Hematopoietic multipotent progenitor cell (in vitro differentiated cells): Measurements from ENCODE around the gene KLHL6. TPM values are rescaled to one million over a fixed set of nuclear protein-coding genes. Genes with fewer than 3 reads are reported as not detected.
A peak's percentile ranks its signal among the peaks of the same experiment; 100 is the strongest.

Experiments used
- DNase-seq, 3 donors: peaks; one replicate each; pipeline ENCODE4 v3.0.0-alpha.2; 2011 to 2015; ENCODE audit warnings: low read depth in 2 of 3, low spot score in 2 of 3
- total RNA-seq: library from RNA; depleted of rRNA; stranded (reverse); fragments of >200 nt; gene quantifications from one replicate; pipeline ENCODE4 v1.2.3, GENCODE V29; 2012

KLHL6 gene
- total RNA-seq, 1 donor, result 65.2 TPM

DNA sequence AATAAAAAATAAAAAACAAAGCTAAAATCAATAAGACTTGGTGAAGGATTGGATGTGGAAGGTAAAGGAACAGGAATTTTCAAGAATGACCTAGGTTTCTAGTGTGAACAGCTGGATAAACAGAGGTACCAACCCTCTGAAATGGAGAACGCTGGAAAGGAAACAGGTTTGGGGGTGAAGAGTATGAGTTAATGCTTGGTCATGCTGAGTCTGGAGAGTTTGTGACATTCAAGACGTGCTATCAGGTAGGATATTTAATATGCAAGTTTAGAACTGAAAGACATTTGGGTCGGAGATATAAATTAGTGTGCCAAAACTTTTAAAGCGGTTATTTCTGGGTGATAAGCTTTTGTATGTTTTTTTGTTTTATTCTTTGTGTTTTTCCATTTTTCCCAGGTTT, 11.4 kb upstream of the KLHL6 start:
- peak in 1 of 3 donors; percentile 36 for DNase-seq

DNA sequence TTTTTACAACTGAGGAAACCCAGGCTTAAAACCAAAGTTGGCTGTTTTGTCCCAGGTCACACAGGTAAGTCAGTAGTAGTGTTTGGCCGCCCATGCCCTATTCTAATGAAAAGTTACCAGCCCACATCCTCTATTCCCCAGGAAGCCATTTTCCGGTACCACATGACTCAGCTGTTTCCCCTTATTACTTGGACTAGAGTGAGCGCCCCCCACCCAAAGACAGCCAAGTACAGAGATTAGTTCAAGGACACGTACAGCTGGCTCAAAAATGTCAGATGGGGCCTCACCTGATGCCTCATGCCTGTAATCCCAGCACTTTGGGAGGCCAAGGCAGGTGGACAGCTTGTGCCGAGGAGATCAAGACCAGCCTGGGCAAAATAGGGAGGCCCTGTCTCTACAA, 8.5 kb upstream of the KLHL6 start:
- peak in 2 of 3 donors; percentile 69 to 76 for DNase-seq

DNA sequence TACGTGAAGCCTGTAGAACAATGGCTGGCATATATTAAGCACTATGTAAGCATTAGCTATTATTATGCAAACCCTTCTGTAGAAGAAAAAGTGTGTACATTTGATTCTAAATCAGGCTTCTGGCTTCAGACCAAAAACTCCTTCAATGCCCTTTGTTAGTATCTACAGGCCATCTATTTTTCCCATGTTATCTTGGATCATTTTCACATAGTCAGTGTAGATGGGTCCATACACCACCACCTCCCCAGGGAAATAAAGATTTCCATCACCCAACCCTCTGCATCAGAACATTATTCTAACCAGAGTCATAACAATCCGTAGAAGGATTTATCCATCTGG, 8.0 kb upstream of the KLHL6 start:
- DNase-seq, result no peak

DNA sequence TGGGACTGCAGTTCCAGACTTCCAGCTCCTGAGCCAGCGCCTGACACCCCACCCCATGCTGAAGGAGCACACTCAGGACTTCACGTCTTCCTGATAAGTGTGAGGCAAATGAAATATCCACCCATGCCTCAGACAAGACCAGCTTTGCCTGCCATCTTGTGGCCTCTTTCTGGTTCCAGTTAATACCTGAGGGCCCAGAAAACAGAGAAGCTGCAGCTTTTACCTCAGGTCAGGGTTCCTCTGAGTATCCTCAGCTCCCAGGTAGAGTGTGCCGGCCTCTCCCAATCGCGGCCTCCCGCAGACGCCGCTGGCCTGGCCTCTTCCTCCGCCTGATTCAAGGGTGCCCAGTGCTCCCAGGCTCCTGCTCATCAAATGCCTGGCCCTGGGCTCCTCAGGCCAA, 5.1 kb upstream of the KLHL6 start:
- peak in 1 of 3 donors; percentile 56 for DNase-seq

DNA sequence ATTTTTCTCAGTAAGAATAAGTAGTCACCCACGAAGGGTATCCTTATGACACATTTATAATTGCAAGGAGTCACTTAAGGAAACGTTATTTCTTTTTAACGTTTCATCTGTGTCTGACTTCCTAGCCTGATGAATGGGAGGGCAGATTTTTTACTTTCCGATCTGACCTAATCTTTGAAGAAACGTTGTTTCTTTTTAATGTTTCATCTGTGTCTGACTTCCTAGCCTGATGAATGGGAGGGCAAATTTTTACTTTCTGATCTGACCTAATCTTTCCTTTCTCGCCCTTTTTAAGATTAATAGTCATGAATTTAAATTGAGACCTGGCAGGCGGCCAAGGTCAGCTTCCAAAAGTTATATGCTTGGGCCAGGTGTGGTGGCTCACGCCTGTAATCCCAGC, 3.0 kb upstream of the KLHL6 start:
- peak in 1 of 3 donors; percentile 39 for DNase-seq

DNA sequence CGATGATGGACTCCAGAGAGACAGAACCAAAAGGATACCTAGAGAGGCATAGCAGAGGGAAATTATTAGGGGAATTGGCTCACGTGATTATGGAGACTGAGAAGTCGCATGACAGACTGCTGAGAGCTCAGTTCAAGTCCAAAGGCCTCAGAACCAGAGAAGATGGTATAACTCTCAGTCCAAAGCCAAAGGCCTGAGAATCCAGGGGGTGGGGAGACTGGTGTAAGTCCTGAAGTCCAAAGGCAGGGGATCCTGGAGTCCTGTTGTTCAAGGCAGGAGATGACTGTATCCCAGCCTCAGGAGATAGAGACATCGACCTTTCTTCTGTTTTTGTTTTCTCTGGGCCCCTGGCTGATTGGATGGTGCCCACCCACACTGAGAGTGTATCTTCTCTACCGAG, 1.2 kb upstream of the KLHL6 start:
- DNase-seq, result no peak

DNA sequence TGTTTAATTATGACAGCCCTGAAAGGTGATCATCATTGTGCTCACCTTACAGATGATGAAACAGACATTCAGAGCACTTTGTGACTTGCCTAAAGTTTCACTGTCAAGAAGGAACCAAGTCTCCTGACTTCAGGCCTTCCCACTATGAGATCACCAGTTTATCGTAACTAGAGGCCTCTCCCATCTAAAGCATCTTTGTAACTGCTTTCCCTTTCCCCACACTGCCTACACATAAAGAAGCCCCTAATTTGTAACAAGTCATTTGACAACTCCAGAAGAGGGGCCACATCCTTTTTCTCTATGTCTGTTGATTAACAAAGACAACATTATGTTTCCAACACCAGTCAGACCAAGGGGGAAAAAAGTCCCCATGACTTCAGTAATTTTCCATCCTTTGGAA, 1.1 kb downstream of the KLHL6 start:
- peak in 2 of 3 donors; percentile 56 to 58 for DNase-seq

DNA sequence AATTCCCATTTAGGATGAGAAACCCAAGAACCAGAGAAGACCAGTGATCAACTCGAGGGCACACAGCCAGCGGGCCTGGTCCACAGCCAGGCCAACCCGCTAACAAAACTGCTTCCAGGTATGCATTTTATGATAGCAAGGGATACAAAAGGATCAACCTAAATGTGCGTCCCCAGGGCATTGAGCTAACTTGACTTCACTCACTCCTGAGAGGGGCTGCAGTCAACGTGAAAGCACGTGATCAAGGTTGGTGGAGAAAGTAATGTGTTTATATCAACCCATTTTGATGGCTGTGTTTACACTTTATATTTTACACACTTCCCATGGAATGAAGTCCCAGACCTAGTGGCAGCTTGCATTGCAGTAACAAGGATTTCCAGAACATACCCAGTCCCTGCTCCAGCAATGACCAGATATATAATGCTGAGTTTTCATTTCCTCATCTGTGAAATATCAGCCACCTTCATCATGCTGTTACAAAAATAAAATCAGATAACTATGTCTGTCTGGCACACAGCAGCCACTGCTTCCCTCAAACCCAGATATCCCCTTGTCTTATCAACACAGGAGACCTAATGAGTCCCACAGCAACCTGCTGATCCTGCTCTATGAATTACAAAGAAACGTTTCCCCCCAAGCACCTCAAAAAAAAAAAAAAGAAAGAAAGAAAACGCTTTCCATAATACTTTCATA, 2.0 kb downstream of the KLHL6 start:
- no peak for DNase-seq

DNA sequence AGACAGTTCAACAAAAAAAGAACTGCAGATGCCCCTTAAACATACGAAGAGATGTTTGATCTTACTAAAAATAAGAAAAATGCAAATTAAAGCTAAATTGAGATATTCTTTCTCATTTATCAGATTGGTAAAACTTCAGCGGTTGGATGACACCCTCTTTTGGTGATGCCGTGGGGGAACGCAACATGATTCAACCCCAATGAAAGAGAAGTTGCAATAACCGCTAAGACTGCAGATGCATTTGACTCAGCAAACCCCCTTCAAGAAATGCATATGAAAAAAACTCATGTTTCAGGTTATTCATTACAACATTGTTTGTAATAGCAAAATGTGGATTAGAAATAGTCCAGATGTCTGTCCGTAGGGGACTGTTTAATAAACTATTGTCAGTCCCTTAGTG, 3.6 kb downstream of the KLHL6 start:
- DNase-seq, result peak in 1 of 3 donors; percentile 41

DNA sequence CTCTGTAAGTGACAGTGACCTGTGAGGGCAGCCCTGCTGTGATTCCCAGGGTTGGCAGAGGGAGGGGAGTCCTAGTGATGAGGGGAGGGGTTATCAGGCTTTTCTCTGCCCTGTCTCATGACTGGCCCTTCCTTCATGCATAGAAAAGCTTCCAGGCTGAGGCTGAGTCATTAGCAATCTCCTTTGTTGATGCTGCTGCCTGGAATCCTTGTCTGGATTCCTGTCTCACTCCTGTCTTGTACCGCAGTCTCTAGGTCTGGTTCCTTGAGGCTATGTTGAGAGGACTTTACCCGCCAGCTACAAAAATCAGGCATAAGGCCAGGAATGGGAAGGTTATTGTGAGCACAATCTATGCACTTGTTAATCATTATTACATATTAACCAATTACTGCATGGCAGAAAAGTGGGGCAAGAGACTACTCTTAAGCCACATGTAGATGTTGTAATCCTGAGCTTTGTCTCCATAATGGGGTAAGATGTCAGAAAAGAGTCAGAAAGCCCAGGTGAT, 7.2 kb downstream of the KLHL6 start:
- no peak for DNase-seq

DNA sequence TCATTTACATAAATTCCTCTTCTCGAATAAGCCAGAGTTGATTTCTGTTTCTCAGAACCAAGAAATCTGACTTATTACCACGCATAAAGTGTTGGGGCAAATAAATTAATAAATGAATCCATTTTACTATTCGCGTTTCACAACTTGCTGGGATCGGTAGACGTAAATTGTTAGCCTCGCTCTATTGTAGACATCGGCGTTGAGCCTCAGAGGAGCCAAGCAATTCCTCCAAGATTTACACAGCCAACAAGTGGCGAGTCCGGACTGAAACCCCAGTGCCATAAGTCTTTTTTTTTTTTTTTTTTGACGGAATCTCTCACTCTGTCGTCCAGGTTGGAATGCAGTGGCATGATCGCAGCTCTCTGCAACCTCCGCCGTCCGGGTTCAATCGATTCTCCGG, 8.9 kb downstream of the KLHL6 start:
- DNase-seq, result no peak

DNA sequence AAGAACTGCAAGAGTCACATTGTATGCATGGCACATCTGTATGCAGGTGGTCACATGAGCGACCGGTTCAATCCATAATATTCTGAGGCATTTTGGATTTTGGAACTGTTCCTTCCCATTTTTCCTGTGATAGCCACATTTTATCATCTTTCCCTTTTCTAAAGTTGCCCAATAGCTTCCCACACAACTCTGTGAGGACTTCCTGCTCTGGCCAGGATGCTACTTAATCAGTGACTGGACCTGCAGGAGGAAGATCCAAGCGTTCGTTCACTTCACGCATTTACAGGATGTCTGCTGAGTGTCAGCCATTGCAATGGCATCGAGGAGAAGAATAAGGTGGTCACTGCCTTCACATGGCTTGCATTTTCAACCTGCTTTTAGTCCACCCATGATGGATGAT, 9.8 kb downstream of the KLHL6 start:
- DNase-seq, result no peak

DNA sequence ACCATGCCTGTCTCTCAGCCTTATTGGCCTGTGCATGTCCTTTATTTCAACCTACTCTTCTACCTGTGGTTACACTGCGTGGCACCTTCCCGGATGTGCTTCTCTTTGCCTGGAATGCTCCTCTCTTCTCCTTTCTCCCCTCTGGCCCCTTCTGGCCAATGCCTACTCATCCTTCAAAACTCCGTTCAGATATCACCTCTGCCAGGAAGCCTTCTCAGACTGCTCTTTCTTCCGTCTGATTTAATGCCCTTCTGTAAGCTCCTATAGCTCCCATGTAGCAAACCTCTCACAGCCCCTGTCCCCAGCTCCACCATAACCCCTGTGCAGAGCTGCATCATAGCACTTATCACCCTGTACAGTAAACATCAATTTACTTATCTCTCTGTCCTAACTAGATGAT, 13.2 kb downstream of the KLHL6 start:
- no peak for DNase-seq

DNA sequence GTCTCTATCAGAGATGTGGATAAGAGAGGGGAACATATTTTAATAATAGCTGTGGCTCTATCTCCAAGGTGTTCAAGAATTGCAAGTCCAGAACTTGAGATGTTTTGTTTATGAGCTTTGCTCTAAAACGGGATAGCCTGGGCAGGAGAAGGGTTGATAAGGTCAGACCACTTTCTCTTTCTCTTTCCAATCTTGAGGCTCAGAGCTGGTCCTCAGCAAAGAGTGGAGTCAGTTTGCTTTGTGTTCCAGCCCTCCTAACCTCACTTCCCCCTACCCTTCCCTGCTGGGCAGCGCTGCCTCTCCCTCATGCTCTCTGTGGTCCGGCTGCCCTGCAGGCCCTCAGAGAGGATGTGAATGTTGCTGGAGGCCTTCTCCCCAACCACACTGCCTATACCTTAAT, 13.8 kb downstream of the KLHL6 start:
- peak in 1 of 3 donors; percentile 59 for DNase-seq

DNA sequence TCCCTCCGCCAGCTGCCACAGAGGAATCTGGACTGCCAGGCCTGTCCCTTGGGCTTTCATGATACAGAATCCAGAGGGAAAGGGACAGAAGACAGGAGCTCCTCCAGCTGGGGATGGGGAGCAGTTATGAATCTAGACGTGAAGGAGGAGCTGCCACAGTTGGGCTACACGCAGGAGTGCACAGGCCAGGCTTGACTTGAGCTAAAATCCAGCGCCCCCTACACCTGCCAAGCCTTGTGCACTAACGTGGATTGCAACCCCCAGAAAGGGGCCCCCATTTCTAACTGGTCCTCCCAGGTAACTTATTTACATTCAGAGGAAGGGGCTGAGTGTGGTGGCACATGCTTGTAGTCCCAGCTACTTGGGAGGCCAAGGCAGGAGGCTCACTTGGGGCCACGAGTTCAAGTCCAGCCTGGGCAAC, 14.3 kb downstream of the KLHL6 start:
- DNase-seq, result no peak

DNA sequence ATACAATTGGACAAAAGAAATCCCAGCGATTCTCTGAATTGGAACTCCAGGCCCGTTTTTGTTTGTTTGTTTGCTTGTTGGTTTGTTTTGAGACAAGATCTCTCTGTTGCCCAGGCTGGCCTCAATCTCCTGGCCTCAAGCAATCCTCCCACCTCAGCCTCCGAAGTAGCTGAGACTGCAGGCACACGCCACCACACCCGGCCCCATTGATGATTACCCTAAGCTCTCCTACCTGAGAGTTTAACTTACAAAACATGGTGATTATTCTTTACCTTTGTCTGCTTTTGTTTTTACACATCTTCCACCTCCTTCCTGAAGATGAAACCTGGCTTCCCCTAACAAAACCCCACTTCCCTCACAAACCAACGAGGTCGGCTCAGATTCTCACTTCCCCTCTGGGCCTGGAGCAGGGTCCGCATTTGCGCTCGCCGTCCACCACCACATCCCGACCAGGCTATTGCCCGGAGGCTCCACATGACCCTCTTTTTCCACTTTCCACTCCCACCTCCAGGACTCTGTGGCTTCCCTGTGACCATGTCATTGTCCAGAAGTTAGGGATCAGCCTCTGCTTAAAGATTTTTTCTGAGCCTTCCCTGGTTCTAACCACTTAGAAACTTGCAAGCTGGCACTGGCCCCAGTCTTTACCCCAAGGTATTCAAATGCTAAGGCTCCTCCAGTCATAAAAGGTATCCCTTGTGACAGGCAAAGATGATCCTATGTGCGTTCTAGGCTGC, 14.8 kb downstream of the KLHL6 start:
- DNase-seq, result no peak

DNA sequence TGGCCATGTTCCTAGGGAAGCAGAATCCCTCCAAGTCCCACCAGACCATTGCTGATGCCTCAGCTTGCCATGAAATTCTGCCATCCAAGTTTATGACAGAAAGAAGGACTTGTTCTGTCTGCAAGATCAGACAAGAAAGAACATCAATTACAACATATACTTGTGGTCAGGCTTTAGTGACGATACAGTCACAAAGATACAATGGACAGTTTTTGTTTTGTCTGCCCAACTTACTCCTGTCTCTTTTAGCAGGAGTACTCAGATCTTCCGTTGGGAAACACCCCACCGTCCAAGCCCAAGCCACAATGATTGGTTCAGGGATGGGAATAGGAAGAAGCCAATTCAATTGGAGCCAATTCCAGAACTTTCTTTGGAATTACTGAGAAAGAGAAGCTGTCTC, 15.7 kb downstream of the KLHL6 start:
- DNase-seq, result no peak

DNA sequence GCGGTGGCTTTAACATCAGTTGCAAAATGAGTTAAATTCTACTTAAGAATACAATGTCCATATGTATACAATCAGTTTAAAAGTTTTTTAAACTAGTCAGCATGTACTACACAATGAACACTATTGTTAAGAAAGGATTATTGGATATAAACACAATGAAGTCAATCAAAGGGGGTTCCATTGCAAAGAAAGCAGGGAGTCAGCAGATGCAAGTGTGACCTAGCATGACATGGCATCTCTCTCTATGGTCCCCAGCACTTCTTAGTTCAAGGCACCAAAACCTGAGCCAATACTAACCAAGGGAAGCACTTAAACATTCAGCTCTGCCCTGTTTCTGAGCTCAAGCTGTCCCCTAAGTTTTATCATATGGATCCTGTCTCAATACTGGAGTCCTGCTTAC, 17.0 kb downstream of the KLHL6 start:
- DNase-seq, result peak in 1 of 3 donors; percentile 36

DNA sequence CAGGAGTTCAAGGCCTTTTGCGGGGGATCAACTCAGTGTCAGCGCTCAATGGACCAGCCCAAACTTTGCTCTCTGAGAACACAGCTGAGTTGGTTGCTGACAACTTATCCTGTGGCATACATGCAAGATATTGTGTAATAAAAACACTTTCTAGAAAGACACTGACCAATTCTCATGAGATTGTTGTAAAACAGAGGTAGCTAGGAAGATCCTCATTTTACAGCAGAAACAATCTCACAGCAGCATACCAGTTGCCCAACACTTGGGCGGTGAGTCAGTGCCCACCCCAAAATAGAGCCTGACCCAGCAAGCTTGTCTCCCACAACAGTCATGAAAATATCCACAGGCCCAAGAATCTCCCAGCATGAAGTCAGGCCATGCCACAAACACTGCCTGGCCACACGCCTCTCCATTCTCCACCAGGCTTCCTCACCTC, 18.2 kb downstream of the KLHL6 start:
- peak in 1 of 3 donors; percentile 48 for DNase-seq

DNA sequence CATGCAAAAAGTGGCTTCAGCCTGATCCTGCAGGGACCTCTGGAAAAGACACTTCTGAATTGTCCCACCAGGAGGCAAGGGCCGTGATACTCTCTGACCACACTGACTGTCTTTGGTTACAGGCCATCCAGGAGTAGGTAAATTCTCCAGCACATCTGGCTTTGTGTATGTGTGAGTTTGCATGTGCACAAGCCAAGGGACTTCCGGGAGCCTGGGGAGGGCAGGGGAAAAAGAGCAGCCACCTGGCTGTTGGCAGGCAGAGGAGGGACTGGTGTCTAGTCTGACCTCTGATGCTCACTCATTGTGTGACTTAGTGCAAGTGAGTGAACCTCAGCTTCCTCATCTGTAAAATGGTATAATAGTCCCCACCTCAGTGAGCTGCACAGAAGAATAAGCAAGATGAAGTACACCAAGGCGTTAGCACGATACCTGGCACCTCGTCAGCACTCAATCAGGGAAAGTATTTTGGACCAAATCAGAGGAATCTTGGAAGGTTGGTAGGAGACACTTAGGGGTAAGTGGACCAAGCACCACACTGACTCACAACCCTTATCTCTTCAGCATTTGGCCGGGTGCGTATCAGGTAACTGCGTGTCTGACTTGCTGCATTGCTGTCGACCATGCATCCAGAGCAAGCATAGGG, 19.1 kb downstream of the KLHL6 start:
- no peak for DNase-seq

DNA sequence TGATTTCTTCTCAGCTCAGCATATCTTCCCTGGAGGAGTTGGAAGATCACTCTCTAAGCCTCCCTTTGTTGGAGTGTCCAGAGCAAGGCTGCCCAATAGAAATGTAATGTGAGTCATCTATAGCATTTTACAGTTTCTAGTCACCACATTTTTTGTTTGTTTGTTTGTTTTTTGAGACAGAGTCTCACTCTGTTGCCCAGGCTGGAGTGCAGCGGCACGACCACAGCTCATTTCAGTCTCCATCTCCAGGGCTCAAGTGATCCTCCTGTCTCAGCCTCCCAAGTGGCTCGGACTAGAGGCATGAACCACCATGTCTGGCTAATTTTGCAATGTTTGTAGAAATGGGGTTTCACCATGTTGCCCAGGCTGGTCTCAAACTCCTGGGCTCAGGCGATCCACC, 21.3 kb downstream of the KLHL6 start:
- DNase-seq, result no peak
